Fibroblast of mammary gland (primary cell): ENCODE data around the gene MOGAT1.

ENCODE experiments used
- DNase-seq: peaks from one replicate; pipeline ENCODE4 v3.0.0-alpha.2; 2010; ENCODE audit warnings: low read depth
- H3K4me3 ChIP-seq: 2 replicates; pipeline ENCODE4 v1.5.1; 2011; ENCODE audit warnings: low read depth, mild to moderate bottlenecking, low read length, moderate library complexity; ENCODE audit not compliant: control insufficient read depth
- TF ChIP-seq, protein P1 (sequence below): conservative IDR thresholded peaks from 2 replicates; pipeline ENCODE4 v1.5.1; 2011; ENCODE audit warnings: low read depth, low read length, inconsistent platforms; ENCODE audit not compliant: control insufficient read depth, insufficient read depth

Gene MOGAT1

GRCh38 chr2:222698276-222698675, 26.8 kb downstream of the MOGAT1 start:
- TF ChIP-seq, protein P1, sequence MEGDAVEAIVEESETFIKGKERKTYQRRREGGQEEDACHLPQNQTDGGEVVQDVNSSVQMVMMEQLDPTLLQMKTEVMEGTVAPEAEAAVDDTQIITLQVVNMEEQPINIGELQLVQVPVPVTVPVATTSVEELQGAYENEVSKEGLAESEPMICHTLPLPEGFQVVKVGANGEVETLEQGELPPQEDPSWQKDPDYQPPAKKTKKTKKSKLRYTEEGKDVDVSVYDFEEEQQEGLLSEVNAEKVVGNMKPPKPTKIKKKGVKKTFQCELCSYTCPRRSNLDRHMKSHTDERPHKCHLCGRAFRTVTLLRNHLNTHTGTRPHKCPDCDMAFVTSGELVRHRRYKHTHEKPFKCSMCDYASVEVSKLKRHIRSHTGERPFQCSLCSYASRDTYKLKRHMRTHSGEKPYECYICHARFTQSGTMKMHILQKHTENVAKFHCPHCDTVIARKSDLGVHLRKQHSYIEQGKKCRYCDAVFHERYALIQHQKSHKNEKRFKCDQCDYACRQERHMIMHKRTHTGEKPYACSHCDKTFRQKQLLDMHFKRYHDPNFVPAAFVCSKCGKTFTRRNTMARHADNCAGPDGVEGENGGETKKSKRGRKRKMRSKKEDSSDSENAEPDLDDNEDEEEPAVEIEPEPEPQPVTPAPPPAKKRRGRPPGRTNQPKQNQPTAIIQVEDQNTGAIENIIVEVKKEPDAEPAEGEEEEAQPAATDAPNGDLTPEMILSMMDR, result no peak
- no peak for DNase-seq
- H3K4me3 ChIP-seq, result no peak overlapping the region

GRCh38 chr2:222701233-222701632, 29.8 kb downstream of the MOGAT1 start:
- no peak overlapping the region for H3K4me3 ChIP-seq
- no peak for DNase-seq
- TF ChIP-seq, protein P1, result no peak

GRCh38 chr2:222701721-222702131, 30.3 kb downstream of the MOGAT1 start:
- no peak overlapping the region for H3K4me3 ChIP-seq
- TF ChIP-seq, protein P1, result no peak
- no peak for DNase-seq

DNA sequence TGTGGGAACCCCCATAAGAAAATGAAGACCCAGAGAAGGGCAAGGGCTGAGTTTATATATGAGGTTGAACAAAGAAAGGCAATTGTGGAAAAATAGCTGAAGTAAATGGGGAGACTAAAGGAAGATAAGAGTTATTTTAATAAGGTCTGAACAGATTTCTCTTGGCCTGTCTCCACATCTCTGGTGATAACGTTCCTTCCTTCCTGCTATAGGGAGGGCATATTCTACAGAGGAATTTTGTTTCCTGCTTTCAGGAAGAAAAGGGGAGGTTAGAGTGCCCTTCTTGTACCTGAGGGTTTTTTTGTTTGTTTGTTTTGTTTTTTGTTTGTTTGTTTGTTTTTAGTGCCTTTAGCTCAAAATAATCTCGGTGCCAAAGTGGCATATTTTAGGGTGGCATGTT, 31.6 kb downstream of the MOGAT1 start:
- H3K4me3 ChIP-seq, result no peak overlapping the region
- TF ChIP-seq, protein P1, result no peak
- DNase-seq, result no peak

DNA sequence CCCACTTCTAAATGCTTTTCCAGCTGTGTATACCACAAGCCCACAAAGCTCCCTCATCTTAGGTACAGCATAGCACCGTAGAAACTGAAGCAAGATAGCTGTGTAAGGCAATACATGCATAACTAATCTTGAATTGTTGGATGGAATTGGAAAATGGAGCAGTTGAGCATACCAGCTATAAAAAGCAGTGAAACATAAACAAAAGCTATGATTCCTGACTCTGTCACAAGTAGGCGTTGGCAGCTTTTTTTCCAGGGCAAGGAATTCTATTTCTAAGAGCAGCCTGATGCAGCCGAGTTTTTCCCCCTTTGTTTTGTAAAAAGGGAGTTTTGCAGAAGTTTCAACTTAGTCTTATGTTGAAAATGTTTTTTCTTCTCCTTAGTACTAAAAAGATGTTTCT, 32.4 kb downstream of the MOGAT1 start:
- peak; percentile 30 for DNase-seq
- H3K4me3 ChIP-seq, result no peak overlapping the region
- TF ChIP-seq, protein P1, result no peak

- TF ChIP-seq, protein P1, result no peak
- H3K4me3 ChIP-seq, result no peak overlapping the region
- no peak for DNase-seq
Measured at GRCh38 chr2:222706616-222707015, 35.2 kb downstream of the MOGAT1 start.

- H3K4me3 ChIP-seq, result no peak overlapping the region
- TF ChIP-seq, protein P1, result no peak
- no peak for DNase-seq
Measured at GRCh38 chr2:222707102-222707688, 35.7 kb downstream of the MOGAT1 start.
